NCI-H1694 (cell line): Measurements from ENCODE around the gene LIG4.
A peak's percentile ranks its signal among the peaks of the same experiment; 100 is the strongest.

Source experiments
- DNase-seq: peaks from one replicate; lab custom pipeline; 2025; lab: John Stamatoyannopoulos, UW

Gene LIG4

DNA sequence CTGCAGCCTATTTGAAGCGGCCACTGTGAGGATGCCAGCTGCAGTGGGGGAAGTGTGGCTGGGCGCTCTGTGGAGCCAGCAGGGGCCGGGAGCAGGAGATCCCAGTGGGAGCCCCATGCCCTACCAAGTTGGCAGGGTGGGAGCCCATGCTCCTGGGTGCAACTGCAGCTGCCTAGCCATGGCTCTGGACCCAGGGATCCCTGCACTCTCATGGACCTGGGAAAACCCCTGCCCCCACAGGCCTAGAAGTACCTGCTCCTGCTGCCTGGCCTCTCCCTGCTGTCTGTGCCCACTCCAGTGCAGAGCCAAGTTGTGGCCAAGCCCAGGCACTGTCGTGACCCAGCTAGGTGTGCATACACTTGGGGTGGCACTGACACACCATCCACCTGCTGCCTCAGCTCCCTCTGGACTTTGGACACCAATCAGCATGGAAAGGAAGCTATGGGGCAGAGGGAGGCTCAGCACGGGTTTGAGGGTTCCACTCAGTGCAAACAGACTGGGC, 20.9 kb downstream of the LIG4 start:
- no peak for DNase-seq

DNA sequence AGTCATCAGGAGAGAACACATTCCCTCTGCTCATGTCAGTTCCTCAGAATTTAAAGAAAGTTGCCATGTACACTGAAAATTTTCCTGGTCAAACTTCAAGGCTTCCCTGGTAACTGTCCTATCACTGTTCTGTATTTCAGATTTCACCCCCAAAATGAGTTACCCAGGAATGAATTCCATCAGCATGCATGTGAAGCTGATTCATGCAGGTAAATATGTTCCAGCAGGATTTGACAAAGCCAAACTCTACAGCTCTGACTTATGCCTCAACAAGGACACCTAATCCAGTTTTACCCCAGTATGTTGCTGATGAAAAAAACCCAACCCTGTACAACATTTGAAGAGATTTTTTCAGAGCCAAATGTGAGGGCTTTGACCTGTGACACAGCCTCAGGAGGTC, 21.5 kb downstream of the LIG4 start:
- no peak for DNase-seq

DNA sequence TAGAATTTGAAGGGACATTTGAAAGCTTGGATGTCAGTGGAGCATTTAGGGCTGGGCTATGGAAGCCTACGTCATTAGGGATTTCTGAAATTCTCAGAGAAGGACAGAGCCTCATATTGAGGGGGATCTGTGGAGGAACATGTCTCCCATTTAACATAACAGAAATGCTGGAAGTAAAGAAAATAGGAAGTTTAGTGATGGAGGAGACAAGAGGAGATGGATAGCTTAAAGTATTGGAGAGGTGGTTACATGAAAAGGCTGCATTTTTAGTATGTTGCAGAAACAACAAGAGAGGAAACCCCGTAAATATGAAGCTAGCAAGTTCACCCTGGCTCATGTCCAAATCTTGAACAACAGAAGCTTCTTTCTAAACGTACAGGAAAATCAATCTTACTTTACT, 24.4 kb downstream of the LIG4 start:
- no peak for DNase-seq

DNA sequence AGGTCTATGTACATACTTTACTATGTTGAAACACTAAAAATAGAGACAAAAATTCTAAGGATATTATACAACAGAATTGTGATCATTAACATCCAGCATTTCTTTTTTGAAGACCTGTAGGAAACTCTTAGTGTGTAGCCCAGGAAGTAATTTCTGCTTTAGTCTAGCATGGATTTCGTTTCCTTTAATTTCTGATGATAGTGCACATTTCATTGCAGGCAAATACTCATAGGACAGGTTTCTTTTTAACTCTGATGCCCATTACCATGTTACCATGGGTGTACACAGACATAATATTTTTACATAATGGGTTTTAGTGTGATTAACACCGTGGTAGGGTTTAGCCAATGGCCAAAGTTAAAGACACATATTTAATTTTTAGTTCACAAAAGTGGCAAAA, 27.1 kb downstream of the LIG4 start:
- DNase-seq: no peak

DNA sequence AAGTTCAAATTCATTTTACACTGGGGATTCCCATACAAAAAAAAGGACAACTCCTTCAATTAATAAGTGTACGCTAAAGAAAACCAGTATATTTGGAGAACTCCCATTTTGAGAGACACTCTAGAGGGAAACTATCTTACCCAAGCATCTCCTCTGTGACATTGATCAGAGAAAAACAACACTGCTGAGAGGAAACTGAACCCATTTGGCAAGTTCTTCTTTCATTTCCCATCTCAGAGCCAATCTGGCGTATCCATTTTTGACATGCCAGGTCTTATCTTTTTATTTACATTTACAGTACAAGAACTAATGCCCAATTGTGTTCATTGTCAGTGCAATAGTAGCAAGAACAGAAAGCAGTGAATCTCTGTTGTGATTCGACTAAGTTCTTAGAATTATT, 30.1 kb downstream of the LIG4 start:
- DNase-seq: no peak

DNA sequence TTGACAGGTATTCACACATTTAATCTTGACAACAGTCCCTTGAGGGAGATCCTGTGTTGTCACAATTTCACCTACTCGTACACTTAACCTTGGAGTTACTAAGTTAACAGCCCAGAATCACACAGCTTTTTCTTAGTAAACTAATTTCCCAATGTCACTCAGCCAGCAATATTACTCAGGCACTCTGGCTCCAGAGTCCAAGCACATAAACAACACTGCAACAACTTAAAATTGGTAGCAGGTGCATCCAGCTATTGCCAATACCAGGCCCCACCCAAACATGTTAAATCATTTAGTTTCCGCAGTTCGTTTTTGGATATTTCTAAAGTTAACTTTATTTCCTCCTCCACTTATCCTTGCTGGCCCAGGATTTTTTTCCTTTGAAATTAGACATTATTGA, 32.7 kb downstream of the LIG4 start:
- DNase-seq: no peak

DNA sequence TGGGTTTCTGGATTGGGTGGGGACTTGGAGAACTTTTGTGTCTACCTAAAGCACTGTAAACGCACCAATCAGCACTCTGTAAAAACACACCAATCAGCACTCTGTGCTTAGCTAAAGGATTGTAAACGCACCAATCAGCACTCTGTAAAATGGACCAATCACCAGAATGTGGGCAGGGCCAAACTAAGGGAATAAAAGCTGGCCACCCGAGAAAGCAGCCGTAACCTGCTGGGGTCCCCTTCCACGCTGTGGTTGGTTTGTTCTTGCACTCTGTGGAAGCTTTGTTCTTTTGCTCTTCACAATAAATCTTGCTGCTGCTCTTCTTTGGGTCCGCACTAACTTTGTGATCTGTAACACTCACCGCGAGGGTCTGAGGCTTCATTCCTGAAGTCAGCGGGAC, 37.3 kb downstream of the LIG4 start:
- no peak for DNase-seq

DNA sequence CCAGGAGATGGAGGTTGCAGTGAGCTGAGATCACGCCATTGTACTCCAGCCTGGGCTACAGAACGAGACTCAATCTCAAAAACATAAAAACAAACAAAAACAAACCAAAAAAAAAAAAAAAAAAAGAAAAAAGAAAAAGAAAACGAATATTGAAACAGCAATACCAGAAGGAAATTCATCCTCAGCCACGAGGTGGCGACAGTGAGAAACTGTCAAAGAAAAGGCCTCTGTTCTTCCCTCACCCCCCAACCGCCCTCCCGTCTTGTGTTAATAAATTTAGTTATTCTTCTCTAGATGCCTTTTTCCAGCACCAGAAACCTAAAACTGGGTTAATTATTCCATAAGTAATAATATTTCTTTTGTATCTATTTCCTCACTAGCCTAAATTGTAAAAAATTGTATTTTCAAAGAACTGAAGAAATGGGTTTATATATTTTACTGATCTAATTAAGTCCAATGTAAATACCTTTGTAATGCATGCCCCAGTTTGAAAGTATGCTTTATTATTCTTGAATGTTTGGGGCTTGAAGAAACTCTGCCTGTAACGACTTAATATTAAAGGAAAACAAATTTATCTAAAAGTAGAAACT, 38.6 kb downstream of the LIG4 start:
- DNase-seq: peak; percentile 35

DNA sequence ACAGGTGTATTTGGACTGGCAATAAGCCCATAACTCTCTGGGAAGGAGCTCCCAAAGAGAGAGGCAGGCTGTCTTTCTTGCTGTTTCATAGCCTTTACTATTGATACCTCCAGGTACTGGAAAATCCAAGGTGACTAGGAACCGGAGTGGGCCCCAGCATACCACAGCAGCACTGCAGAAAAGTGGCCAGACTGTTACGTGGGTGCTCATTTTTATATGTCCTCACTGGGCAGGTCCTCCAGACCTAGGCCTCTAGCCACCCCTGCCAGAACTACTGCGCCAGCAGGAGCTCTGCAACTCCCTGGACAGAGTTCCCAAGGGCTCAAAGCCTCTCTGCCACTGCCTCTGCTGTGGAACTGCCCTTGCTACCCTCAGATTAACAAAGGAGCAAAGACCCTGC, 46.4 kb downstream of the LIG4 start:
- no peak for DNase-seq

DNA sequence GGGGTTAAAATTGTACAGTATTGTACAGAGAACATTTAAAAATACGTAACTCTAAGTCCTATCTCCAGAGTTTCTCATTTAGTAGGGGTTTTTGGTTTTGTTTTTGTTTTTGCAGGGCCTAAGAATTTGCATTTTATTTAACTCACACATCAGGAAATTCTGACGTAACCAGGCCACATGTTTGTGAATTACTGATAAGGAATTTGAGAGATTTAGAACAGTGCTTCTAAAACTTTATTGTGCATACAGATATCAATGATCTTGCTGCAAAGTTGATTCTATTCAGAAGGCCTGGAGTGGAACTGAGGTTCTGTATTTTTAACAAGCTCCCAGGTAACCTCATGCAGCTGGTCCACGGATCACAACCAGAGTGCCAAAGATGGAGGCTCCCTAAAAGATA, 49.3 kb downstream of the LIG4 start:
- no peak for DNase-seq

DNA sequence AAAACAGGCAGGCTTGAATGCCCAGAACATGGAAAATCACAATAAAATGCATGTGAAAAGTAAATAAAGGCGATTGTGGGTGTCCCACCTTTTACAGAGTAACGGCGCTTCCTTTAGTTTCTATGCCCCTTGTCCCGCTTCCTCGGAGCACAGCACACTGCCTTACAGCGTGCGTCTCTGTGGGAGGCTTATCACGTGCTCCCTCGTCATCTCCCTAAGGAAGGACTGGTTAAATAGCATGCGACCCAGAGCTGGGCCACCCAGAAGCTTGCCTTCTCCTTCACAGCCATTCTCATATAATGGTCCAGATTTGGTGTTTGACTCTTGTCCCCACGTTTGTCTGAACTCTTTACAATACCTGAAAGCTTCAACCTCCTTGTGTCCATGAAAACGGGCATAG, 56.6 kb downstream of the LIG4 start:
- DNase-seq: no peak
